Measurements from ENCODE around the gene GJA1.
"Not testable (repeated sequence)": the region's sequence is repeated elsewhere in the genome, so short reads cannot be mapped to it uniquely, and the experiment has no call there.

GJA1 gene

GRCh38 chr6:121437851-121438651 is 2.6 kb downstream of the GJA1 start:
- no peak for DNase-seq

GRCh38 chr6:121438869-121439268 is 3.4 kb downstream of the GJA1 start:
- DNase-seq = no peak

- DNase-seq = no peak
Observed at GRCh38 chr6:121439475-121439874, 4.0 kb downstream of the GJA1 start.

- DNase-seq = no peak
Observed at GRCh38 chr6:121439926-121440325, 4.5 kb downstream of the GJA1 start.

- DNase-seq = no peak
Observed at GRCh38 chr6:121441477-121441876, 6.0 kb downstream of the GJA1 start.

- DNase-seq = no peak
Observed at GRCh38 chr6:121442576-121442975, 7.1 kb downstream of the GJA1 start.

GRCh38 chr6:121443971-121444541 is 8.6 kb downstream of the GJA1 start:
- no peak for DNase-seq

GRCh38 chr6:121446705-121447104 is 11.3 kb downstream of the GJA1 start:
- not testable (repeated sequence) for DNase-seq

GRCh38 chr6:121447746-121448145 is 12.3 kb downstream of the GJA1 start:
- DNase-seq = not testable (repeated sequence)

- not testable (repeated sequence) for DNase-seq
Observed at GRCh38 chr6:121448528-121448927, 13.1 kb downstream of the GJA1 start.

- no peak for DNase-seq
Observed at GRCh38 chr6:121449331-121449730, 13.9 kb downstream of the GJA1 start.

- DNase-seq = no peak
Observed at GRCh38 chr6:121450242-121450641, 14.8 kb downstream of the GJA1 start.

GRCh38 chr6:121451250-121451649 is 15.8 kb downstream of the GJA1 start:
- DNase-seq = no peak

GRCh38 chr6:121453191-121453590 is 17.7 kb downstream of the GJA1 start:
- DNase-seq = no peak

- DNase-seq = no peak
Observed at GRCh38 chr6:121460170-121460569, 24.7 kb downstream of the GJA1 start.

- DNase-seq = no peak
Observed at GRCh38 chr6:121463087-121463486, 27.6 kb downstream of the GJA1 start.

GRCh38 chr6:121465101-121465500 is 29.7 kb downstream of the GJA1 start:
- DNase-seq = no peak

GRCh38 chr6:121479486-121480098 is 44.1 kb downstream of the GJA1 start:
- no peak for DNase-seq

- DNase-seq = no peak
Observed at GRCh38 chr6:121480099-121480713, 44.8 kb downstream of the GJA1 start.

- no peak for DNase-seq
Observed at GRCh38 chr6:121482004-121482693, 46.7 kb downstream of the GJA1 start.

- no peak for DNase-seq
Observed at GRCh38 chr6:121482751-121483150, 47.3 kb downstream of the GJA1 start.

GRCh38 chr6:121485359-121485811 is 49.9 kb downstream of the GJA1 start:
- no peak for DNase-seq

GRCh38 chr6:121491576-121491975 is 56.1 kb downstream of the GJA1 start:
- DNase-seq = no peak
